C4-2B (cell line): ENCODE data around the gene SLC15A2.

Experiments
- CTCF ChIP-seq: fragments of 450-650 bp; conservative IDR thresholded peaks from 2 replicates; pipeline ENCODE4 v1.5.1; 2017; ENCODE audit warnings: mild to moderate bottlenecking
- ZFX ChIP-seq: fragments of 450-650 bp; IDR thresholded peaks from 2 replicates; pipeline ENCODE4 v1.6.1; 2017

DNA sequence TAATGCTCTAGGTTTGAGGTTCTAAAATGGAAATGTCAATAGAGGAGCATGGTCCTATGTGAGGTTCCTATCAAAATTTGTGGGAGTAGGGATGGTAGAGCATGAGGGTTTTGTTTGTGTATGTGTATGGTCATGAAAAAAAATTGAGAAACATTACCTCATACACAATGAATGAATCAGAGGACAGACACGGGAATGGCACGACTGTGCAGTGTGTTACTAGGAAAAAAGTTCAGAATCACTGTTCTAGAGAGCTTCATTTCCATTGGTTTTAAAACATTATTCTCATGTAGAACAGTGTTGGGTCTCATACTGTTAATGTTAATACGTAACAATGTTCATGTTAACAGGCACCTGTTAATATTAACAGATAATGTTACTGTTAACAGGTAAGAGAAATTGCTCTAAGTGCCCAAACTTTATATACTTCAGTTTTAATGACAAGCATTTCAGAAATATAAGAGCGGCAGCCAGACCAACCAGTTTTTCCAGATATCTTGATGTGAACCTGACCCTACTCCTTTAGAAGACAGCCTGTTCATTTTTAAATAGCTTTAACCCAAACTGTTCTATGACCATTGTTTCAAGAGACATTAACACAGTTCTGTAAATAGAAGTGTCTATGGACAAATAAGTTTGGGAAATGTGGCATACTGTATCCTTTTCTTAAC is 48.0 kb downstream of the SLC15A2 start:
- no peak for TF ChIP-seq CTCF
- no peak for TF ChIP-seq ZFX
